H1 (cell line): ENCODE measurements around the gene TSC22D1. TPM values are rescaled to one million over a fixed set of nuclear protein-coding genes. Genes with fewer than 3 reads are reported as not detected.

Source experiments
- CTCF ChIA-PET: fragments of 300-600 bp; sonication (Branson Sonifier 250); formaldehyde crosslinking; loops from one replicate; lab custom pipeline; 2021; ENCODE audit not compliant: partially characterized antibody; lab: Charles Lee
- POLR2A ChIA-PET: fragments of 300-600 bp; sonication (Branson Sonifier 250); formaldehyde crosslinking; loops from one replicate; lab custom pipeline; 2021; ENCODE audit warnings: inconsistent platforms; ENCODE audit not compliant: partially characterized antibody; lab: Charles Lee
- DNase-seq, 2 experiments: peaks; one replicate each; pipeline versions ENCODE4 v3.0.0 to v3.0.0-alpha.2; 2010 to 2022; ENCODE audit warnings: low spot score in 2 of 2, low read depth in 1 of 2, mixed read lengths in 1 of 2
- FAIRE-seq: peaks from 2 replicates; lab custom pipeline; 2011; peaks lifted over from hg19 to GRCh38; lab: Jason Lieb, UNC
- H2AFZ ChIP-seq: 2 replicates; pipeline ENCODE4 v1.8.1; 2012; ENCODE audit warnings: low read length, inconsistent platforms
- H2AK5ac ChIP-seq: 2 replicates; pipeline ENCODE4 v1.6.1; 2013; ENCODE audit warnings: low read depth, low read length
- H2BK120ac ChIP-seq: replicated peaks from 2 replicates; pipeline ENCODE3; 2013; ENCODE audit warnings: low read depth, low read length, inconsistent platforms
- H2BK12ac ChIP-seq: 2 replicates; pipeline ENCODE4 v1.6.1; 2013; ENCODE audit warnings: low read depth, low read length
- H2BK15ac ChIP-seq: 2 replicates; pipeline ENCODE4 v1.6.1; 2013; ENCODE audit warnings: low read length
- H2BK20ac ChIP-seq: 2 replicates; pipeline ENCODE4 v1.6.1; 2013; ENCODE audit warnings: low read length
- H2BK5ac ChIP-seq: 2 replicates; pipeline ENCODE4 v1.6.1; 2013; ENCODE audit warnings: low read depth, low read length
- H3K14ac ChIP-seq: 2 replicates; pipeline ENCODE4 v1.6.1; 2013; ENCODE audit warnings: inconsistent platforms; ENCODE audit not compliant: insufficient read length
- H3K18ac ChIP-seq: 2 replicates; pipeline ENCODE4 v1.6.1; 2013; ENCODE audit warnings: low read length; ENCODE audit errors: extremely low read depth
- H3K23ac ChIP-seq: 2 replicates; pipeline ENCODE4 v1.6.1; 2013; ENCODE audit warnings: inconsistent platforms; ENCODE audit not compliant: insufficient read length
- H3K23me2 ChIP-seq: 2 replicates; pipeline ENCODE4 v1.6.1; 2013; ENCODE audit warnings: low read depth, low read length
- H3K27ac ChIP-seq: 2 replicates; pipeline ENCODE4 v1.6.1; 2011; ENCODE audit warnings: low read depth, low read length, inconsistent platforms
- H3K27me3 ChIP-seq, 4 experiments: replicated peaks in 1 of 4; 1 replicate in 1 of 4; 2 replicates in 3 of 4; pipeline versions ENCODE4 v1.6.1 to v1.8.1; 2011 to 2013; ENCODE audit warnings: low read length in 3 of 4, mild to moderate bottlenecking in 3 of 4, inconsistent platforms in 2 of 4, mixed read lengths in 2 of 4, moderate library complexity in 1 of 4; ENCODE audit not compliant: control insufficient read depth in 3 of 4, insufficient read depth in 3 of 4; ENCODE audit errors: extremely low read depth in 1 of 4
- H3K36me3 ChIP-seq, 4 experiments: 2 replicates each; pipeline versions ENCODE4 v1.6.1 to v1.8.1; 2011 to 2013; ENCODE audit warnings: mild to moderate bottlenecking in 4 of 4, low read length in 3 of 4, moderate library complexity in 2 of 4, control low read depth in 1 of 4, inconsistent platforms in 1 of 4; ENCODE audit not compliant: insufficient read depth in 4 of 4, control insufficient read depth in 2 of 4
- H3K4ac ChIP-seq: replicated peaks from 2 replicates; pipeline ENCODE3; 2013; ENCODE audit warnings: low read length, low read depth, mixed read lengths, inconsistent platforms; ENCODE audit not compliant: insufficient read length
- H3K4me1 ChIP-seq, 4 experiments: replicated peaks in 1 of 4; 1 replicate in 1 of 4; 2 replicates in 3 of 4; pipeline versions ENCODE4 v1.6.1 to v1.8.1; 2011 to 2013; ENCODE audit warnings: low read length in 3 of 4, inconsistent platforms in 2 of 4, mixed read lengths in 1 of 4; ENCODE audit not compliant: insufficient read depth in 4 of 4, control insufficient read depth in 3 of 4
- H3K4me2 ChIP-seq, 2 experiments: 2 replicates each; pipeline versions ENCODE4 v1.6.1 to v1.8.1; 2011 to 2013; ENCODE audit warnings: low read depth in 2 of 2, low read length in 2 of 2, control low read depth in 1 of 2, inconsistent platforms in 1 of 2, mild to moderate bottlenecking in 1 of 2; ENCODE audit not compliant: insufficient read depth in 1 of 2
- H3K4me3 ChIP-seq, 4 experiments: fragments of 200-600, 300-600 bp in 1 of 4; sonication (generic), shearing (Covaris generic), sonication (Bioruptor Twin) in 1 of 4; 2 replicates each; pipeline versions ENCODE4 v1.5.1 to v1.8.1; 2011 to 2016; ENCODE audit warnings: low read length in 4 of 4, low read depth in 3 of 4, control low read depth in 2 of 4, inconsistent platforms in 2 of 4, mild to moderate bottlenecking in 2 of 4, mixed read lengths in 1 of 4, moderate library complexity in 1 of 4; ENCODE audit not compliant: insufficient read depth in 2 of 4; ENCODE audit errors: extremely low read depth in 1 of 4
- H3K56ac ChIP-seq: replicated peaks from 2 replicates; pipeline ENCODE3; 2013; ENCODE audit warnings: low read depth, mild to moderate bottlenecking, mixed read lengths, low read length, inconsistent platforms; ENCODE audit not compliant: insufficient read length
- H3K79me1 ChIP-seq: 2 replicates; pipeline ENCODE4 v1.6.1; 2013; ENCODE audit warnings: low read depth, low read length, control low read depth
- H3K79me2 ChIP-seq, 2 experiments: 2 replicates each; pipeline versions ENCODE4 v1.6.1 to v1.8.1; 2012 to 2013; ENCODE audit warnings: low read length in 2 of 2, mild to moderate bottlenecking in 2 of 2, inconsistent platforms in 1 of 2; ENCODE audit not compliant: insufficient read depth in 2 of 2, control insufficient read depth in 1 of 2
- H3K9ac ChIP-seq, 4 experiments: replicated peaks in 1 of 4; 1 replicate in 1 of 4; 2 replicates in 3 of 4; pipeline versions ENCODE4 v1.6.1 to v1.8.1; 2011 to 2013; ENCODE audit warnings: low read depth in 3 of 4, low read length in 3 of 4, control low read depth in 2 of 4, mild to moderate bottlenecking in 2 of 4, moderate library complexity in 2 of 4, inconsistent platforms in 1 of 4; ENCODE audit errors: extremely low read depth in 1 of 4
- H3K9me3 ChIP-seq, 2 experiments: 2 replicates each; pipeline versions ENCODE4 v1.6.1 to v1.8.1; 2012 to 2013; ENCODE audit warnings: mild to moderate bottlenecking in 2 of 2, moderate library complexity in 2 of 2, control low read depth in 1 of 2, inconsistent platforms in 1 of 2, low read depth in 1 of 2, low read length in 1 of 2, mixed read lengths in 1 of 2; ENCODE audit not compliant: insufficient read depth in 2 of 2
- H4K20me1 ChIP-seq, 2 experiments: replicated peaks in 1 of 2; 2 replicates each; pipeline versions ENCODE3 to v1.8.1; 2011 to 2013; ENCODE audit warnings: inconsistent platforms in 2 of 2, low read length in 2 of 2, mild to moderate bottlenecking in 1 of 2; ENCODE audit not compliant: insufficient read depth in 2 of 2, control insufficient read depth in 1 of 2
- H4K5ac ChIP-seq: 2 replicates; pipeline ENCODE4 v1.6.1; 2013; ENCODE audit warnings: low read length, low read depth, mixed read lengths, inconsistent platforms; ENCODE audit not compliant: insufficient read length
- H4K8ac ChIP-seq: 2 replicates; pipeline ENCODE4 v1.8.0; 2013; ENCODE audit warnings: mild to moderate bottlenecking, moderate library complexity, low read length, inconsistent platforms; ENCODE audit not compliant: insufficient read depth; ENCODE audit errors: extremely low read depth
- H4K91ac ChIP-seq: replicated peaks from 2 replicates; pipeline ENCODE3; 2013; ENCODE audit warnings: low read length, mixed read lengths, inconsistent platforms; ENCODE audit not compliant: insufficient read length
- BCL11A ChIP-seq, 2 experiments: IDR thresholded peaks; one replicate each; pipeline ENCODE4 v1.6.1; 2011; ENCODE audit warnings: low read depth in 2 of 2, low read length in 2 of 2, mild to moderate bottlenecking in 2 of 2
- E2F6 ChIP-seq: IDR thresholded peaks from 2 replicates; pipeline ENCODE4 v1.6.1; 2012; ENCODE audit warnings: inconsistent platforms
- FOSL1 ChIP-seq: IDR thresholded peaks from 2 replicates; pipeline ENCODE4 v1.6.1; 2011; ENCODE audit warnings: mild to moderate bottlenecking, low read depth, low read length, moderate library complexity; ENCODE audit not compliant: insufficient read depth
- GABPA ChIP-seq: IDR thresholded peaks from 2 replicates; pipeline ENCODE4 v1.6.1; 2011; ENCODE audit warnings: mild to moderate bottlenecking, low read length, moderate library complexity, borderline replicate concordance; ENCODE audit not compliant: insufficient read depth
- MAFK ChIP-seq: IDR thresholded peaks from 2 replicates; pipeline ENCODE4 v1.6.1; 2012; ENCODE audit warnings: low read depth, mild to moderate bottlenecking, improper control_type of control experiment, low read length
- NRF1 ChIP-seq: IDR thresholded peaks from 2 replicates; pipeline ENCODE4 v1.6.1; 2011; ENCODE audit warnings: mild to moderate bottlenecking, low read depth, low read length, improper control_type of control experiment
- RAD21 ChIP-seq, 2 experiments: IDR thresholded peaks in 1 of 2; conservative IDR thresholded peaks in 1 of 2; 2 replicates each; pipeline ENCODE4 v1.6.1; 2011; ENCODE audit warnings: low read depth in 2 of 2, low read length in 2 of 2, improper control_type of control experiment in 1 of 2, inconsistent platforms in 1 of 2, mild to moderate bottlenecking in 1 of 2, moderate library complexity in 1 of 2
- RBBP5 ChIP-seq: IDR thresholded peaks from 2 replicates; pipeline ENCODE4 v1.7.1; 2012; ENCODE audit warnings: low read depth, mild to moderate bottlenecking, inconsistent platforms, low read length, moderate library complexity, borderline replicate concordance
- SP2 ChIP-seq: IDR thresholded peaks from 2 replicates; pipeline ENCODE4 v1.6.1; 2012; ENCODE audit warnings: mild to moderate bottlenecking, low read length, inconsistent platforms
- TAF7 ChIP-seq: optimal IDR thresholded peaks from 2 replicates; pipeline ENCODE3; 2011; ENCODE audit warnings: low read depth, mild to moderate bottlenecking, inconsistent platforms, low read length, moderate library complexity, borderline replicate concordance
- WGBS, 2 experiments: shearing (Covaris generic) in 1 of 2; methylation state at CpG; one replicate each; pipeline versions ENCODE4 v1.1.6 to v1.1.7; 2013 to 2015; ENCODE audit warnings: low lambda C conversion rate in 2 of 2, mixed read lengths in 2 of 2, inconsistent platforms in 1 of 2, low coverage in 1 of 2, missing lambda C conversion rate in 1 of 2; ENCODE audit not compliant: insufficient replicate concordance in 2 of 2, insufficient coverage in 1 of 2, insufficient read length in 1 of 2; ENCODE audit errors: extremely low coverage in 1 of 2, missing lambda C conversion rate in 1 of 2; 5-methylcytosine and 5-hydroxymethylcytosine counted together
- polyA plus RNA-seq, 7 experiments: library from polyadenylated mRNA; depleted of rRNA in 3 of 7; stranded (reverse) in 5 of 7; unstranded in 2 of 7; fragments of >200 nt in 5 of 7; fragments of 200-250 nt in 2 of 7; gene quantifications; 1 replicate in 5 of 7; 2 replicates in 1 of 7; 4 replicates in 1 of 7; pipeline versions ENCODE4 v1.2.1 to v1.2.3, GENCODE V29; 2011 to 2013; ENCODE audit warnings: missing spikeins in 2 of 7, mixed read lengths in 2 of 7
- total RNA-seq: library from RNA; stranded (reverse); fragmentation: NEBNext Ultra II Directional; extraction: Animal tissue kit (Norgen Biotek cat#: 25700); gene quantifications from 2 replicates; pipeline ENCODE4 v1.2.1, GENCODE V29; 2021
- TF ChIP-seq, protein P1 (sequence below): IDR thresholded peaks from 2 replicates; pipeline ENCODE4 v1.6.1; 2012; ENCODE audit warnings: low read length, inconsistent platforms

Gene TSC22D1
- total and polyA plus RNA-seq, 2 of the 8 experiments (the other 6 are each of a cell fraction or from before 2014, with no cell fraction given), result 52.6 to 80.9 TPM

DNA sequence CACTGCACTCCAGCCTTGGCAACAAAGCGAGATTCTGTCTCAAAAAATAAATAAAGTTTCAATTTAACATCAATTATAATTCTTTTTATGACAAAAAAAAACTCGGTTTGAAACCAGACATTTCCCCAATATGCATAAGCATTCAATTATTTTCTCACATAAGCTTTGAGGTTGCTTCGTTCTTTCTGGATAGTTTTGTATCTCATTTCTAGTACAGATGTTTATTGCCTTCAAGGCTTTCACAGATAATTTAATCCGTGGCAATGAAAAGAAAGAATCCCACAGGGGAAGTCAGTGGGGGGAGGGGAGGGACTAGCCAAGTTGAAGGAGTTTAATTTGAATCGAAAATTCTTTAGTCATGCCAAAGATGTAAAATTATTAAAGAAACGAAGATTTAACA lies 29.6 kb upstream of the TSC22D1 start:
- no peak overlapping the region for H3K4ac ChIP-seq
- H2BK5ac ChIP-seq, result no peak overlapping the region
- no peaks in the 10 kb centered on the region for H4K20me1 ChIP-seq
- WGBS, 2 experiments, result 75% methylated on average over 6 of the region's 6 CpGs; no CpG with 5 or more reads in 1 of the 2 experiments
- H3K23ac ChIP-seq, result no peak overlapping the region
- H3K36me3 ChIP-seq, result no peaks in the 10 kb centered on the region
- no peak overlapping the region for H3K4me3 ChIP-seq
- no peak overlapping the region for H3K27ac ChIP-seq
- no peak overlapping the region for H3K14ac ChIP-seq
- H3K23me2 ChIP-seq, result no peaks in the 10 kb centered on the region
- no peak overlapping the region for H4K91ac ChIP-seq
- H3K27me3 ChIP-seq, result no peaks in the 10 kb centered on the region
- no peak overlapping the region for H3K18ac ChIP-seq
- H2AFZ ChIP-seq, result no peak overlapping the region
- DNase-seq, result no peak
- ChIA-PET CTCF (interaction anchor here (0.6 kb wide), 1 partner anchor 120 kb away, joined by 3 read pairs; no protein-coding TSS in a partner anchor), POLR2A (interaction anchor here (1.0 kb wide), 1 partner anchor 28 kb away, joined by 3 read pairs; no protein-coding TSS in a partner anchor)
- no peak overlapping the region for H4K5ac ChIP-seq
- no peak for FAIRE-seq
- H2BK15ac ChIP-seq, result no peak overlapping the region
- H3K4me2 ChIP-seq, result no peak overlapping the region
- no peak overlapping the region for H2BK120ac ChIP-seq
- no peak overlapping the region for H3K9ac ChIP-seq
- no peaks in the 10 kb centered on the region for H3K79me2 ChIP-seq
- H2AK5ac ChIP-seq, result no peak overlapping the region
- no peak overlapping the region for H2BK12ac ChIP-seq
- no peak overlapping the region for H3K56ac ChIP-seq
- H3K4me1 ChIP-seq, result no peaks in the 10 kb centered on the region
- no peak overlapping the region for H4K8ac ChIP-seq
- H2BK20ac ChIP-seq, result no peak overlapping the region
- no peaks in the 10 kb centered on the region for H3K79me1 ChIP-seq
- H3K9me3 ChIP-seq, result no peaks in the 10 kb centered on the region
- TF ChIP-seq TAF7 (no peak), GABPA (no peak), FOSL1 (no peak), SP2 (no peak), MAFK (no peak), NRF1 (no peak), RBBP5 (no peak), E2F6 (no peak), BCL11A (IDR thresholded peaks at IDR 0.05; ENCODE audit: low read depth in 2 of 2, low read length in 2 of 2) (no peak), RAD21 (IDR thresholded peaks at IDR 0.05 in 1 of 2, conservative IDR thresholded peaks at IDR 0.05 in 1 of 2; ENCODE audit: low read depth in 2 of 2, low read length in 2 of 2) (no peak)
- TF ChIP-seq, protein P1, sequence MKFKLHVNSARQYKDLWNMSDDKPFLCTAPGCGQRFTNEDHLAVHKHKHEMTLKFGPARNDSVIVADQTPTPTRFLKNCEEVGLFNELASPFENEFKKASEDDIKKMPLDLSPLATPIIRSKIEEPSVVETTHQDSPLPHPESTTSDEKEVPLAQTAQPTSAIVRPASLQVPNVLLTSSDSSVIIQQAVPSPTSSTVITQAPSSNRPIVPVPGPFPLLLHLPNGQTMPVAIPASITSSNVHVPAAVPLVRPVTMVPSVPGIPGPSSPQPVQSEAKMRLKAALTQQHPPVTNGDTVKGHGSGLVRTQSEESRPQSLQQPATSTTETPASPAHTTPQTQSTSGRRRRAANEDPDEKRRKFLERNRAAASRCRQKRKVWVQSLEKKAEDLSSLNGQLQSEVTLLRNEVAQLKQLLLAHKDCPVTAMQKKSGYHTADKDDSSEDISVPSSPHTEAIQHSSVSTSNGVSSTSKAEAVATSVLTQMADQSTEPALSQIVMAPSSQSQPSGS, result no peak
